IPS DF 19.7 (cell line): ENCODE results near the gene ZNF385A.
"Not testable (repeated sequence)": the region's sequence is repeated elsewhere in the genome, so short reads cannot be mapped to it uniquely, and the experiment has no call there.

Experiments used
- DNase-seq: peaks from one replicate; pipeline ENCODE4 v3.0.0-alpha.2; 2013; ENCODE audit warnings: low read depth, low spot score

Gene ZNF385A

DNA sequence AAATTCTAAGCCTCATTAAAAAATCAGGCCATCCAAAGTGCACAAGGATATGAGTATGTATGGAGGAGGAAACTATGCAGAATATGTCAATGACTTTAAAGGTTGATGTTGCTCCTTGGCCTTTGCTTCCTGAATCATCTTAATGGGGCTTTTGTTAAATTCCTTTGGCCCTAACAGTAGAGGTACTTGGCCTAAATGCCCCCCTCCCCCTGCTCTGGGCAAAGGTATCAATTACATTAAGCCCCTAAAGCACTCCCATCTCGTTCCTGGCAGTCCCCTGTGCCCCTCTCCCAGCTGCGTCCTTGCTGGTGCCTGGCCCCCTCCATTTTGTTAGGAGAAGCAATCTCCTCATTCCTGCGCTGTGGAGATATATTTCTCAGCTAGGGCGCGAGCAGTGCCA, 54.8 kb downstream of the ZNF385A start:
- DNase-seq: no peak

DNA sequence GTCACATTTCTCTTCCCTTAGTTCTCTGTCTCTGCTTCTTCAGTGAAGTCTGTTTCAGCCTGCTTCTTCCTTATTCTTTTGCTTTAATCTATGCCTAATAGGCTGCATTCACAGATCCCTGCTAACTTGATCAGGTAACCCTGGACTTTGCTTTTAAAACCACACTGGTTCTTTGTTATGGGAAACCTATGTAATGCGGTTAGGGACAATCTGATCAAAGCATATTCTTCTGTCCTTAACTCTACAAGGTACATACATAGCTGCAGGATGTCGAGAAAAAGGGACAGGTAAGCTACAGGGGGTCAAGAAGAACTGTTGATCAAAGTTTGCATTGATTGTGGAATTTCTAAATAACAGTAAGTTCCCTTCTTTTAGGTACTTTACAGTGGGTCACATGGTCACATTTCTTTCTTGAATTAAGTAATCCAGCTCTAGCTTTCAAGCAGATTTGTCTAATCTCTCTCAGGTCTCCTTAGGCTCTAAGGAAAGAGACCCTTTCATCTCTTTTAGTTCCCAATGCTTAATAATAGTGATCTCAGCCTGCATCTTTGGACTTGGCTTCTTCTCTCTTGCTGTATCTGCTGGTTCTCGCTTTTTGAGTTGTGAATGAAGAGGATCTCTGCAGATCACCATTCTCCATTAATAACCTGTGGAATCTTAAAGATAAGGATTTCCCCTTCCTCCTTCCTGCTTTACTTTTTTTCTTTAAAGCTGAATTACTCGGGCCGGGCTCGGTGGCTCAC, 55.8 kb downstream of the ZNF385A start:
- DNase-seq: no peak

DNA sequence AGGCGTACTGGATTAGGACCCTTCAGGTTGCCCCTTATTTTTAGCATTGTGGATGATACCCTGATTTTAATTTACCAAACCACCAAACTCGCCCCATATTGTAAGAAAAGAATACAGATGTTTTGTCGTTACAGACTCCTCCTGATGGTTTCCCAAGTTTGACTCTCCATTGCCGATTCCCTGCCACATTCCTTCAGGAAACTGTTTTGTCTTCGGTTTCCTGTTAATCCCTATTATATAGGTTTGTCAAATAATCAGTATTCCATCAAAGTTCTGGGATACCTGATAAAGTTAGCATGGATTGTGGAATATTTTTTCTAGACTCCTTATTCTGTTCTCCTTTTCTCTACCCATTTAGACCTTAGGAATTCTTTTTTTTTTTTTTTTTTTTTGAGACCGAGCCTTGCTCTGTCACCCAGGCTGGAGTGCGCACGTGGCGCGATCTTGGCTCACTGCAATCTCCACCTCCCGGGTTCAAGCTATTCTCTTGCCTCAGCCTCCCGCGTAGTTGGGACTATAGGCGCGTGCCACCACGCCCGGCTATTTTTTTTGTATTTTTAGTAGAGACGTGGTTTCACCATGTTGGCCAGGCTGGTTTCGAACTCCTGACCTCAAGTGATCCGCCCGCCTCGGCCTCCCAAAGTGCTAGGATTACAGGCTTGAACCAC, 59.0 kb downstream of the ZNF385A start:
- not testable (repeated sequence) for DNase-seq

DNA sequence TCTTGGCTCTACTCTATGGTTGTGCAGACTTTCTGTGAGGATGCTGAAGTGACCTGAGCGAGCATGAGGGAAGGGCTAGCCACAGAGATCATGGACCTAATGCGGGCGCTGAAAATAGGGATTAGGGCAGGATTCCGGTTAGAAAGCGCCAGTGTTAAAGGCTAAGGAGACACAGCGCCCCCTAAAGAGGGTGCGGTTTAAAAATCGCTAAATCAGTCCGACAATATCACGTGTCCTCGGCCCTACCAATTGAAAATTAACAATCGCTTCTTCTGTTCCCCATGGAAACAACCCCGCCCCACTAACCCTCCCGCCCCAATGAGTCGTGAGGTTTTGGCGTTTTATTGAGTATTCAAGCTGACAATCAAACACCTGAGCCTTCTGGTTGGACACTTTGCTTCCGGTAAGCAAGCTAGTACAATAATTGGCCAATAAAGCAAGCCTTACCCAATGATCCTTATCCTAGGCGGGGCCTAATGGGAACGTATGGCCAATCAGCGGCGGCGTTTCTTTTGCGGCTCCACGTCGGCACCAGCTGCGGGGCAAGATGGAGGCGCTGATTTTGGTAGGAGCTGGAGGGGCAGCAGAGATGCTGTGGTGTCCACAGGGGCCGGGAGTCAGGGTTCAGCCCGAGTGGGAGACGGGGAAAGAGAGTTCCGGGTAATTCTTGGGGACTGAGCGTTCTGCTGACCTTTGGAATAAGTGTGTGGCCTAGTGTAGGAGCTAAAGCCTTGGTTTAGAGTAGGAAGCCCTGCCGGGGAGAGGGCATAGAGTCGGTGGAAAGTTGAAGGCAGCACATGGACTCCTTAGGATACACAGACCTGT, 59.7 kb downstream of the ZNF385A start, which contains the start of gene COPZ1:
TSS of gene COPZ1 (plus strand) at position 515 of the 825 bp plus-strand sequence. CDS start at position 548, 33 bp downstream.
- peak; percentile 99 for DNase-seq

DNA sequence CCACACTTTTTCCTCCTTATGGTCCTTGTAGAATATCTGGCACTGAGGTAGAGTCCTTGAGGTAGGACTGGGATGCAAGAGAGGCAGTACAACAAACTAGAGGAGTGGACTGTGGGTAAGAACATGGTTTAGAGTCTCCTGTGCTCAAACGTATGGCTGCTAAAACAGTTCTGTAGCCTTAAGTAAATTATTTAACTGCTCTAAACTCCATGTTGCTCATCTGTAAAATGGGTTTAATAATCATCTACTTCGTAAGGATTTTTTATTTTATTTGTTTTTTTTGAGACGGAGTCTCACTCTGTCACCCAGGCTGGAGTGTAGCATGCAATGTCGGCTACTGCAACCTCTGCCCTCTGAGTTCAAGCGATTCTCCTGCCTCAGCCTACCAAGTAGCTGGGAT, 63.2 kb downstream of the ZNF385A start:
- no peak for DNase-seq
